ENCODE results near the gene CSAG1.
"Not testable (repeated sequence)": the region's sequence is repeated elsewhere in the genome, so short reads cannot be mapped to it uniquely, and the experiment has no call there.

GRCh38 chrX:152736528-152736927 lies 3.0 kb upstream of the CSAG1 start:
- TF ChIP-seq, protein P1, sequence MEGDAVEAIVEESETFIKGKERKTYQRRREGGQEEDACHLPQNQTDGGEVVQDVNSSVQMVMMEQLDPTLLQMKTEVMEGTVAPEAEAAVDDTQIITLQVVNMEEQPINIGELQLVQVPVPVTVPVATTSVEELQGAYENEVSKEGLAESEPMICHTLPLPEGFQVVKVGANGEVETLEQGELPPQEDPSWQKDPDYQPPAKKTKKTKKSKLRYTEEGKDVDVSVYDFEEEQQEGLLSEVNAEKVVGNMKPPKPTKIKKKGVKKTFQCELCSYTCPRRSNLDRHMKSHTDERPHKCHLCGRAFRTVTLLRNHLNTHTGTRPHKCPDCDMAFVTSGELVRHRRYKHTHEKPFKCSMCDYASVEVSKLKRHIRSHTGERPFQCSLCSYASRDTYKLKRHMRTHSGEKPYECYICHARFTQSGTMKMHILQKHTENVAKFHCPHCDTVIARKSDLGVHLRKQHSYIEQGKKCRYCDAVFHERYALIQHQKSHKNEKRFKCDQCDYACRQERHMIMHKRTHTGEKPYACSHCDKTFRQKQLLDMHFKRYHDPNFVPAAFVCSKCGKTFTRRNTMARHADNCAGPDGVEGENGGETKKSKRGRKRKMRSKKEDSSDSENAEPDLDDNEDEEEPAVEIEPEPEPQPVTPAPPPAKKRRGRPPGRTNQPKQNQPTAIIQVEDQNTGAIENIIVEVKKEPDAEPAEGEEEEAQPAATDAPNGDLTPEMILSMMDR (IDR thresholded peaks at IDR 0.05) = not testable (repeated sequence)
- TF ChIP-seq POLR2A (IDR thresholded peaks at IDR 0.05) = not testable (repeated sequence)

Measured in heart left ventricle (tissue), 13 donors.